NCI-H446 treated with DMSO at 0.1 percent for 48 hours (cell line): ENCODE results near the gene NCAPG2.

Experiments used
- DNase-seq: peaks from one replicate; lab custom pipeline; 2025; lab: John Stamatoyannopoulos, UW

NCAPG2 gene

DNA sequence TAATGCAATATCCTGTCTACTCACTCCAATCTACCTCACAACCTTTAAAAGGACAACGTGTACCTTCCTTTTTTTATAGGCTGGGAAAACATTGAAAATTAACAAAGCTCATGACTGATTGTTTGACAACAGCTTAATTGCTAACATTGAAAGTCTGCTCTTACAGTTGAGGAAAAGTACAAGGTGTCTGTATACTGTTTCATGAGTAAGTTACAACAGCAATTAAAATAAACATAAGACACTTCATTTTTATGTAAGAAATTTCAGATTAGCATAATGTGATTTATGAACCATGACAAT is 28.6 kb upstream of the NCAPG2 start:
- DNase-seq = no peak

DNA sequence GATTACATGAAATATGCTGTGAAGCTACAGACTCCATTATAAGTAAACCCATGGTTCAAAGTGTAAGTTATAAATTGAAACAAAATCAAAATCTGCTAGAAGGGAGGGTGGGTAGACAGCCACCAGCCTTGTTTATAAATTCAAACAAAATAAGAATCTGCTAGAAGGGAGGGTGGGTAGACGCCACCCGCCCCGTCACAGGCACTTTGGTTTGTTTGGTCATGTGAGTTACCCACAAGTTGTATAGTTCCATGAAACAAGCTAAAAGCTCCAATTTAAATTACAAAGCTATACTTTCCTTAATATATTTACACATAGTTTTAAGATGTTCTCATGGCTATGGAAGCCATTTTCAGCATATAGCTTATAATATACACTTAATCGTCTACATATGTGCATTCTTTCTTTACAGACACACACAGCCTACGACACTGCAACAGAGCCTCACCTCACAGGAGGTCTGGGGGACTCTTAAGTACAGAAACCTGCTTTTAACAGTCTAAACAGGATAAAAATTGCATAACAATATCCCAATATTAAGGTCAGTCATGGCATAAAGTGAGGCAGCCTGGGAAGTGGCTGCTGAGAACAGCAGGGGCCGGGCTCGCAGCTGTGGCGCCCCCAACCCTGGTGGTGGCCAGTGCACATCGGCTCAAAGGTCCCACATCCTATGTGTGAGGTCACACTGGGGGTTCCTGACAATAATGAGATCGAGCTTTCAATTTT is 28.1 kb upstream of the NCAPG2 start:
- no peak for DNase-seq

DNA sequence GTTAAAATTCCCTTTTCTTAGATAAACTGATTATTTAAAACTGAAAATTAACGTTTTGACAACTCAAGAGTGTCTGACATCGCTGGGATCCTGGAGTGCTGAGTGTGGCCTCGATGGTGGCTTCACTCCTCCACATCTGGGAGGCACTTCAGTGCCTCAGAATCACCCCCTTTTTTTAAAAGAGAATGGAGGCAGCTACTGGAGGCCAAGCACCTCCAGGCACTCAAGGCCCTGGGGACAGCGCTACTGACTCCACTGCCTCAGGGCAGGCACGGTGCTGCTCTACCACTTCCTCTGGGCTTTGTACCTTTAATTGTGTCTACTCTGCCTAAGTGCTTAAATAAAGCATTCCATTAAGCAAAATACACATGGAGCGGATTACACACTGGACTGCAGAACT is 27.2 kb upstream of the NCAPG2 start:
- no peak for DNase-seq

DNA sequence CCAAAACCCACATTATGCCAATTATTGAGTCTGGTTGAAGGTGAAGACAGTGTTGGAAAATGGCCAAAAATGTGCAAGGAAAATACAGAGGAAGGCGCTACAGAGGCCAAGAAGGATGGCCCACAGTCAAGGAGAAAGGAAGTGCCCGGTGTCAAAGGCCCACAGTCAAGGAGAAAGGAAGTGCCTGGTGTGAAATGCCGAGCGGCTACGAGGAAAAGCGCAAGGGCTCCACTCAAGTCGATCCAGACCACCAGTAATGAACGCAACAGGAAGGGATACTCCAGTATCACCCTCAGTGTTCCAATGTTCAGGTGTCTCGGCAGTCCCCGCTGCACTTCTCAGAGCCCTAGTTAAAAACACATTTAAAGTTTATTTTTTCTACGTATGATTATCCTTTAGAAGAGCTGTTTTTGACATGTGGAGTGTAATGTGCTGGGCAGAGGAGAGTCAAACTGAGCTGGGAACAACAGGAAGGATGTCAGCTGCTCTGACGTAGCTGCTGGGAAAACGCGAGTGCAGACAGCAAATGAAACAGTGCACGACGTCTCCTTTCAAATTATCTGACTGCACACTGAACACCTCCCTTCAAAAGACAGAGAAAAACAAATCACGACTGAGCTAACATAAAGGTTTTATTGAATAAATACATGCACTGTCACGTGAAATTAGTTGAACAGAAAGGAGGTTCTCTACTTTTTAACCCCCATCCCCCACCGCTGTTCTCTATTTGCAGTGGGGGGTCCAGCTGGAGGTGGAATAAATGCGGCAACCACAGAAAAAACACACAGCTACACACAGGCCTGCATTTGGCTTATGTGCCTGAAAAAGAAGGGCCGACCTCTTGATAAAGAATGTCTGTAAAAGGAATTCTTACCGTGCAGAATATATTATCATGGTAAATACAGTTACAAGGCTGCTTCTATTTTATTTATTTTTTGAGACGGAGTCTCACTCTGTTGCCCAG is 26.1 kb upstream of the NCAPG2 start:
- no peak for DNase-seq

DNA sequence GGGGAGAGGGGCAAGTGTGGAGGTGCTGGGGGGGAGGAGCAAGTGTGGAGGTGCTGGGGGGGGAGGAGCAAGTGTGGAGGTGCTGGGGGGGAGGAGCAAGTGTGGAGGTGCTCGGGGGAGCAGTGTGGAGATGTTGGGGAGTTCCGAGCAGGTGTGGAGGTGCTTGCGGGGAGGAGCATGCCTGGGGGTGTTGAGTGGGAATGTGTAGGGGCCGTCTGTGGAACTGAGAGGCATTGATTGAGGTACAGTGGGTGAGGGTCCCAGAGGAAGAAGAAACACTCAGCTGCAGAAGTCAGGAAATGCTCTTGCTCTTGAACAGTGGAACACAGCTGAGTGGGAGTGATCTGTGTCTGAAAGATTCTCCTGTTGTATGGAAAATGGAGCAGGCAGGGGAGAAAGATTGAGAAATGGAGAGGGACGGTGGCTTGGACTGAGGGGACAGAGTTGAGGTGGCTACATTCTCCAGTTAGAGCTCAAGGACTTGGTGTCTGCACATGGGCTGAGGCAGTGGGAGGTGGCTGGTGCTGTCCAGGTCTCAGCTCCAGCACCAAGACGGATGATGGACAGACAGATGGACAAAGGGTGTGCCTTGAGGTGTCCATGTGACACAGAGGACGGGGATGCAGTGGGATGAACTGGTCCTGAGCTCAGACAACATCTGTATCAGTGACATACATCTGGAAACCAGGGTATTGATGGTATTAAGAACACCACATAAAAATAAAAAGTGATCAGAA is 25.2 kb upstream of the NCAPG2 start:
- no peak for DNase-seq

DNA sequence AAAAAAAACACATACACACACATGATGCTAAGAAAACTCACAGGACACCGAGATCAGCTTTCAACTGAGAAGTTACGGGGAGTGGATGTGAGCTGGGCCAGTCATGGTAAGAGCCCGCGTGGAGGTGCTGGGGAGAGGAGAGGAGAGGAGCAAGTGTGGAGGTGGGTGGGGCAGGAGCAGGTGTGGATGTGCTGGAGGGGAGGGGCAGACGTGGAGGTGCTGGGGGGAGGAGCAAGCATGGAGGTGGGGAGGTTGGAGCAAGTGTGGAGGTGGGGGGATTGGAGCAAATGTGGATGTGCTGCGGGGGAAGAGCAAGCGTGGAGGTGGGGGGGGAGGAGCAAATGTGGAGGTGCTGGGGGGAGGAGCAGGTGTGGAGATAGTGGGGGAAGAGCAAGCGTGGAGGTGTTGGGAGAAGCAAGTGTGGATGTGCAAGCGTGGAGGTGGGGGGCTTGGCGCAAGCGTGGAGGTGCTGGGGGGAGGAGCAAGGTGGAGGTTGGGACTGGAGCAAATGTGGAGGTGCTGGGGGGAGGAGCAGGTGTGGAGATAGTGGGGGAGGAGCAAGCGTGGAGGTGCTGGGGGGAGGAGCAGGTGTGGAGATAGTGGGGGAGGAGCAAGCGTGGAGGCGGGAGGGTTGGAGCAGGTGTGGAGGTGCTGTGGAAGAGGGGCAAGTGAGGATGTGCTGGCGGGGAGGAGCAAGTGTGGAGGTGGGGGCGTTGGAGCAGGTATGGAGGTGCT is 24.5 kb upstream of the NCAPG2 start:
- DNase-seq = no peak

DNA sequence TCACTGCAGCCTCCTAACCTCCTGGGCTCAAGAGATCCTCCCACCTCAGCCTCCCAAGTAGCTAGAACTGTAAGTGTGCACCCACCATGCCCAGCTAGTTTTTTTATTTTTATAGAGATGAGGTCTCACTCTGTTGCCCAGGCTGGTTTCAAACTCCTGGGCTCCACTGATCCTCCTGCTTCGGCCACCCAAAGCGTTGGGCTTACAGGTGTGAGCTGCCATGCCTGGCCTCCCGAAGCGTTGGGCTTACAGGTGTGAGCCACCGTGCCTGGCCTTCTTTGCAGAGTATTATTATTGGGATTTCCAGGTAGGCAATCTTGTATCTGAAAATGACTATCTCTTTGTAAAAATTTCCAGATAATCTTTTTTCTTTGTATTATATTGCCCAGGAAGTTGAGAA is 23.1 kb upstream of the NCAPG2 start:
- DNase-seq = no peak

DNA sequence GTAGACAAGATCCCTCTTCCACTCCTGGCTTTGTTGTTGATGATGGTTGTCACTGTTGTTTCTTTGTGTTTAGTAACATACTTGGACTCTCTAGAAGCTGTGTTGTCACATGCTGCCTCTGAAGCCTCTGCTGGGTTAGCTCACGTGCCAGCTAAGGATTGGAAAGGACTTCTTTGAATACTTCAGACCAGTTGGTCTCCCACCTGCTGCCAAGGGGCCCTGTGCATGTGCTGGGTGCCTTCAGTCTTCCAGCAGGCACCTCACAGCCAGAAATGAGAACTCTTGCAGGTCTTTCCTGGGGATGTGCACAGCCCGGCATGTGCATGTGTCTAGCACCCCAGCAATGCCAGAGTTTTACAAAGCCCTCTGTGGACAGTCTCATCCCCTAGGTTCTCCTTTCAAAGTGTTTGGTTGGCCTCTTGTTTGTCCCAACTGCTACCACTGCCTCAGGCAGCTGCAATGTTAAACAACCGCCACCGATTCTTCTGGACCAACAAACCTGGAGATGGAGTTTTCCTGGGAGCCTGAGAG is 21.7 kb upstream of the NCAPG2 start:
- DNase-seq = no peak

DNA sequence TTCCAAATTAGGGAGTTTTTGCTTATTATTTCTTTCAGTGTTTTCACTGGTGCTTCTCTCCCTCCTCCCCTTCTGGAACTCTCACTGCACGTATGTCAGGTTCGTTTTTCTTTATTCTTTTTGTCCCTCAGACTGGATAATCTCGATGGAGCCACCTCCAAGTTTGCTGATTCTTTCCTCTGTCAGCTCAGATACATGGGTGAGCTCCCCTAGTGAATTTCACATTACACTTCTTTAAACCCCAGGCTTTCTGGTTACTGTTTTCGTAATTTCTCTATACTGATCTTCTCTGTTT is 20.8 kb upstream of the NCAPG2 start:
- DNase-seq = no peak

DNA sequence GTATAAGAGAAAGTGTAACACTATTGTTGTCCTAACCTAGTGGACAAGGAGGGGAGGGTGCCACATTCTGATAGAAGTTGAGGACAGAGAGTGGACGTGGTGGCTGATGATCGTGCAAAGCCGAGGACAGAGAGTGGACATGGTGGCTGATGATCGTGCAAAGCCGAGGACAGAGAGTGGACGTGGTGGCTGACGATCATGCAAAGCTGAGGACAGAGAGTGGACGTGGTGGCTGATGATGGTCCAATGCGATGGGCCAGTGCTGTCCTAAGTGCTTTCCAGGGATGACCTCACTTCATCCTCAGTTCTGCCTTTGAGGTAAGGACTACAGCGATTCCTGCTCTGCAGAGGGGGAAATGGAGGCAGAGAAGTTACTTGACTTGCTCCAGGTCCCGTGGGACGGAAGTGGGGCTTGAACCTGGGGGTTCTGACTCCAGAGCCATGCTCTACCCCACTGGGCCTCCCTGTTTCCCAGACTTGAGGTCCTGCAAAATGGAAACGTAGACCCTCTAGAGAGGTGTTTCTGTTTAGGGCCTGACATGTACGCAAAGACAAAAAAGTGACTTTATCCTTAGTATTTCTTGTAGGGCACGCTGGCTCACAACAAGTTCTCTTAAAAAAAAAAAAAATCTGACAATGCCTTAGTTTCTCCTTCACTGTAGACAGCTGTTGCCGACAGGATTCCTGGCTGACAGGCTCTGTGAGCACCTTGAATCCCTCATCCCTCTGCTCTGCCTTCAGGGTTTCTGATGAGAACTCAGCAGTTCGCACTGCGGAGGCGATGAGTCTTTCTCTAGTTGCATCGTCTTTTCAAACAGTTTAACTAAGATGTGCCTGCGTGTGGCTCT is 20.3 kb upstream of the NCAPG2 start:
- DNase-seq = no peak

DNA sequence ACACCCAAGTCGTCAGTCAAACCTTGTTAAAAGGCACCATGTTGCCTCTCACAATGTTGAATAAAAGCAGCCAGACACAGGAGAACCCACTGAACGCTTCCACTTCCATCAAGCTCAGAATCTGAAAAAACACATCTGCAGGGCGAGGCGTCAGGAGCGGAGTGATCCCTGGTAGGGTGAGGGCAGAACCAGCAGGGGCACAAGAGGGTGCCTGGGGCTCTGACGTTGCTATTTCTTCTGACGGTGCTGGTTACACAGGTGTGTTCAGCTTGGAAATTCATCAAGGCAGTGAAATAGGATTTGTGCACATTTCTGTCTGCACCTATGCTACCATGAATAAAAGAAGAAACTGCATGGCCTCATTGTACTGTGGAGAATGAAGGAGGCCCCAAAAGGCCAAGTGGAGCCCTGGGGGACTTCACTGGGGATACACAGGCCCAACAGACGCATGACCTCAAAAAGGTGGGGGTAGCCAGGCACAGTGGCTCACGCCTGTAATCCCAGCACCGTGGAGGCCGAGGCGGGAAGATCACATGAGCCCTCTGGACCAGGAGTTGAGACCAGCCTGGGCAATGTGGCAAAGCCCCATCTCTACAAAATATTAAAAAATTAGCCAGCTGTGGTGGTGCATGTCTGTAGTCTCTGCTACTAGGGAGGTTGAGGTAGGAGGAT is 19.2 kb upstream of the NCAPG2 start:
- no peak for DNase-seq

DNA sequence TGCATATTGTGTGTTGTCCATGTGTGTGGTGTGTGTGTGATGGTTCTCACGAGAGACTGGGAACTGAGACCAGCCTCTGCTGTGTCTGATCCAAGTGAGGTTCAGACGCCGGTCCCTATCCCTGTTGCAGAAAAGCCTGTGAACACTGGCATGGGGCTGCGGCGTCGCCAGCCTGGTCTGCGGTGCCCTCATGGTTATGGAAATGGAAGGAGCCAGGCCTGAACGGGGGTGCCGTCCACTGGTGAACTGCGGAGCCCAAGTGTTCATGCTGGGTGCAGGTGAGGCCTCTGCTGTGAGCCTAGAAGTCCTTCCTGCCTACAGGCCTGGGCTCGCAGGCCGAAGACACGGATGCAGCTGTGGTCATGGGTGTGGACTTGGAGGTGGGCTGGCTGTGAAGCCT is 18.7 kb upstream of the NCAPG2 start:
- DNase-seq = no peak

DNA sequence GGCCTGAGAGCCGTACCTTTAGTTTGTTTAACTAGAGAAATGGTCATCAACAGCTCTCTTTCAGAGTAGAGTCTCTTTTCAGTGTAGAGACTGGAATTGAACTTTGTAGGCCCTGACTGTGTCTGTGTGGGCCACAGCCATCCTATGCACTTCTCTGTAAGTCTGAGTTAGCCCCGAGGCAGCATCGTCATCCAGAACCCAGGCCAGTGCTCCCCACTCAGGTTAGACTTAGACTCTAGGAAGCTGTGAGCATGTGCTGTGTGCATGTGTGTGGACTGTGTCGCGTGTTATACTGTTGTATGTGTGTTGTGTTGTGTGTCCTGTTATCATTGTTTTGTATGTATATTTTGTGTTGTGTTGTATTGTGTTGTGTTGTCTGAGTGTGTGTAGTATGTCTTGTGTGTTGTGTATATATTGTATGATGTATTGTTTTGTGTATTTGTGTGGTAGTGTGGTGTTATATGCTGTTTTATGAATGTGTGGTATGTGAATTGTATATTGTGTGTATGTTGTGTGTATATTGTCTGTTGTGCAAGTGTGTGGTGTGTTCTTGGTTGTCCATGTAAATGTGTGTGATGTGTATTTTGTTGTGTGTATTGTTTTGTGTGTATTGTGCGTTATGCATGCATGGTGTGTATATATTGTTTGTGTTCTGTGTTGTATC is 18.1 kb upstream of the NCAPG2 start:
- DNase-seq = no peak

DNA sequence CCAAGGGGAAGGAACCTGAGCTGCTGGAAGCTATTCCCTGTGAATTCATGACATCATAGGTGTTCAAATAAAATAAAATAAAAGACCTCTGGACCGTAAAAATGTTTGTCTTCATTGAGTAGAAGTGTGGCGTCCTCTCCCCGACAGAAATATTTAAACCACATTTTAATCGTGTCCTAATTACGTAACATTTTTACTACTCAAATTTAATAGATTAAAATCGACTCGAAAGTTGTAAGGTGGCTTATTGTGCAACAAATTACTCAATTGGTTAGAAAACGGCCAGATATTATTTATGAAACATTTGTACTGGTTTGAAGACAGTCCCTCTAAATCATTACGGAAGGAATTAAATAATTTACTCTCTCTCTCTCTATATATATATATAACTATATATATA is 15.5 kb upstream of the NCAPG2 start:
- no peak for DNase-seq

DNA sequence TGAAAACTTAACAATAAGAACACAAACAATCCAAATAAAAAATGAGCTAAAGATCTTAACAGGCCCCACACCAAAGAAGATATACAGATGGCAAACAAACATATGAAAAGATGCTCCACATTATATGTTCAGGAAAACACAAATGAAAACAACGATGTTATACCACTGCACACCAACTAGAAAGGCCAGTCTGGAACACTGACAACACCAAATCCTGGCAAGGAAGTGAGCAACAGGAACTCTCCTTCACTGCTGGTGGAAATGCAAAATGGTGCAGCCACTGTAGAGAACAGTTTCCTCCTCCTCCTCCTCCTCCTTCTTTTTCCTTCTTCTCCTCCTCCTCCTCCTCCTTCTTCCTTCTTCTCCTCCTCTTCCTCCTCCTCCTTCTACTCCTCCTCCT is 12.2 kb upstream of the NCAPG2 start:
- DNase-seq = no peak

DNA sequence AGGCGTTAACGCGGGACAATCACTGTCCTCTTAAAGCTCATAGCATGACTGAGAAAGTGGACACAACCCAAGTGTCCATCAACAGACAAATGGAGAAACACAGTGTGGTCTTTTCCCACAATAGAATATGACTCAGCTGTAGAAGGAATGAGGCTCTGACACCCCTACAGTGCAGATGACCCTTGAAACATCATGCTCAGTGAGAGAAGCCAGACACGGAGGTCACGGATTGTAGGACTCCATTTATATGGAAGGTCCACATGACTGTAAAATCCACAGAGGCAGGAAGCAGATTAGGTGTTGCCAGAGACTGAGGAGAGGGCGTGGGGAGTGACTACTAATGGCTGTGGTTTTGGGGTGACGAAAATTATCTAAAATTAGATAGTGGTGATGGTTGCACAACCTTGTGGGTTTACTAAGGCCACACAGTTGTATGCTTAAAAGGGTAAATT is 6.1 kb upstream of the NCAPG2 start:
- no peak for DNase-seq

DNA sequence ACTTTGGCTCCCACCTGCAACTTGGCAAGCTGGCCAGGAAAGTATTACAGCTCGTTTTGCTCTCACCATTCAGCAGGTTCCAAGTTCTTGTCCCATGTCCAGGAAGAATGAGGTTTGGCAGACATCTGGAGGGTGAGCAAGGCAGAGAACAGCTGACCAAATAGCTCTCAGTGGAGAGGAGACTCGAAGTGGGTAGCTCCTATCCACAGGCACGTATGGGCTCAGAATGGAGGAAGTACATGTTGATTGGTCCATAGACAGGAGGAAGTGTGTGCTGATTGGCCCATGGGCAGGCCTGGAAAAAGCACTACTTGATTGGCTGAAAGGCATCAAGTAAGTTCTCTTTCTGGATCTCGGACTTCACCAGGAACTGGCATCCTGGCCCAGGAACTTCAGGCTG is 3.0 kb upstream of the NCAPG2 start:
- no peak for DNase-seq

DNA sequence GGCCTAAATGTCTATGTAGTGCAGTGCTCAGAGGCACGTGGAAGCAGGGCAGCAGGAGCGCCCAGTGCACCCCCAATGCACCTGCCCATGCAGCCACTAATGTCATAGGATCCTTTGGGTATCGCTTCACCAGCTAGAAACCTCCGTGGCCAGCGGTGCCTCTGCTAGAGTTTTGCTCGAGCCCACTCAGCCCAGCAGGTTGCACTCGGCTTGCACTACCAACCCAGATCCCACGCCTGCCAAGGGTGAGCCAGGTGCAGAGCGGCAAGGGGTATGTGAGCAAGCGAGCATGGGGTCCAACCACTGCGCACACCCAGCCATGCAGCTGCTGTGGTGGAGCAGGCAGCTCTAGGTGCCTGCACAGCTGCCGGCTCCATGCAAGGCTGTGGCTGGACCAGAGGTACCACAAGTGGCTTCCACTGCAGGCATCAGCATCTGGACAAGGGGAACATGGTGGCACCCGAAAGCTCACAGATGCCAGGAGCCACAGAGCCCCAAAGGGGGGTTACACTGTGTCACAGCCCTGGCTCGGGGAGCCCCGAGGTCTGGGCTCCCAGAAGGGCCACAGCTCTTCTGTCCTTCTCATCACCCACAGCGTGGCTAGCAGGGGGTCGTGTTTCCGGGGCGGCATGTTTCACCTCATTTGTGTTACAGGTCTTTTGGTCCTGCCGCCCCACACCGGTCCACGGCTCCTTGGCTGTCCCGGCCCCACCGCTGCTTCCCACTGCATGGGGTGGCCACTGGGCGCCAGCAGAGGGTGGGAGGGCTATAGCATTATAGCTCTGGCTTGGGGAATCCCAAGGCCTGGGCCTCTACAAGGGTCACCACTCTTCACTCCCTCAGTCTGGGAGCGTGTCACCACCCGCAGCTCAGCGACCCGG is 2.3 kb upstream of the NCAPG2 start:
- DNase-seq = no peak

DNA sequence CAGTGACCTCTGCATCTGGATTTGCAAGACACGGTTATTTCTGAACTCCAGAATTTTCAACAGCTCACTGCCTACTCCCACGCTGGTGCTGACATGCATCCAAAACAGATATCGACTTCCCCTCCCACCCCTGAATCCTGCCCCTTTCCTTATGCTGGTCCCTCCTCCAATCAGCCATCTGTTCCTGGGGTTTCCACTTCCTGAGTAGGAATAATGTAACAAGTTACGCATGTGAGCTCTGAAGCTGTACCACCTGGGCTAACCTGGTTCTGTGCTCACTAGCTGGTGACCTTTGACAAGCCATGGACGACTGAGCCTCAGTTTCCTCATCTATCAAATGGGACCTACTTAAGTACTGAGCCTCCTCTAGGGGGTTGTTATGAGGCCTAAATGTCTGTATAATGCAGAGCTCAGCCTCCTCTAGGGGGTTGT is 1.7 kb upstream of the NCAPG2 start:
- DNase-seq = no peak
